Esophagus squamous epithelium (tissue), 5 donors: ENCODE results near the gene INPPL1. TPM values are rescaled to one million over a fixed set of nuclear protein-coding genes. Genes with fewer than 3 reads are reported as not detected.
A peak's percentile ranks its signal among the peaks of the same experiment; 100 is the strongest.

Experiments used
- DNase-seq: peaks from one replicate; lab custom pipeline; 2025; lab: John Stamatoyannopoulos, UW
- H3K27ac ChIP-seq, 4 donors: fragments of 200-600 bp; sonication (generic); one replicate each; pipeline ENCODE4 v1.5.1; 2016 to 2019; ENCODE audit warnings: mild to moderate bottlenecking in 1 of 4
- H3K27me3 ChIP-seq, 4 donors: fragments of 200-600 bp; sonication (generic); 1 replicate in 3 of 4; 2 replicates in 1 of 4; pipeline versions ENCODE4 v1.5.1 to v1.6.0; 2017 to 2021; ENCODE audit warnings: antibody characterized with exemption in 1 of 4
- H3K36me3 ChIP-seq, 3 donors: fragments of 200-600 bp; sonication (generic); one replicate each; pipeline ENCODE4 v1.5.1; 2016 to 2019
- H3K4me1 ChIP-seq, 3 donors: fragments of 200-600 bp; sonication (generic); one replicate each; pipeline ENCODE4 v1.5.1; 2017 to 2019
- H3K4me3 ChIP-seq, 4 donors: fragments of 200-600 bp; sonication (generic); 1 replicate in 3 of 4; 2 replicates in 1 of 4; pipeline ENCODE4 v1.5.1; 2016 to 2019; ENCODE audit warnings: mild to moderate bottlenecking in 2 of 4, moderate library complexity in 1 of 4
- H3K9me3 ChIP-seq, 3 donors: fragments of 200-600 bp; sonication (generic); one replicate each; pipeline ENCODE4 v1.5.1; 2016 to 2019
- POLR2A ChIP-seq, 4 donors: fragments of 450-650 bp; IDR thresholded peaks; one replicate each; pipeline ENCODE4 v1.6.1; 2017; ENCODE audit warnings: antibody characterized with exemption in 4 of 4, mild to moderate bottlenecking in 4 of 4, moderate library complexity in 3 of 4
- WGBS, 2 donors: methylation state at CpG; one replicate each; pipeline ENCODE4 v1.1.5; 2018; 5-methylcytosine and 5-hydroxymethylcytosine counted together
- intact Hi-C: fragments of 100-400 bp; cut with DNase I; formaldehyde crosslinking; loops from one replicate; pipeline ENCODE4 v1.15.0; 2022
- total RNA-seq, 4 donors: library from RNA; depleted of rRNA; stranded (reverse); fragments of >200 nt; gene quantifications; one replicate each; pipeline ENCODE4 v1.1.0, GENCODE V29; 2016
- TF ChIP-seq, protein P1 (sequence below), 6 experiments: fragments of 450-650 bp in 4 of 6; fragments of 200-600 bp in 2 of 6; sonication (generic) in 2 of 6; IDR thresholded peaks; one replicate each; pipeline ENCODE4 v1.5.1; 2016 to 2019; ENCODE audit warnings: antibody characterized with exemption in 6 of 6, mild to moderate bottlenecking in 4 of 6, moderate library complexity in 4 of 6
- donor health status: DM: yes; HTN: yes; CAD: no.

INPPL1 gene
- total RNA-seq, 4 donors from 2014 or later = 22.4 to 61.2 (median 26.3) TPM

- peaks cover 43 to 68% (median 54%) of the 10 kb centered on the region in 3 donors for H3K36me3 ChIP-seq
- no peak for DNase-seq
- H3K27ac ChIP-seq = peak overlapping the region in 1 of 4 donors; percentile 13
- intact Hi-C loops = no loop called here
- H3K9me3 ChIP-seq = no peaks in the 10 kb centered on the region
- no peaks in the 10 kb centered on the region for H3K27me3 ChIP-seq
- H3K4me1 ChIP-seq = peaks cover 13 to 38% (median 17%) of the 10 kb centered on the region in 3 donors
- TF ChIP-seq POLR2A (IDR thresholded peaks at IDR 0.05) = no peak
- TF ChIP-seq, protein P1, sequence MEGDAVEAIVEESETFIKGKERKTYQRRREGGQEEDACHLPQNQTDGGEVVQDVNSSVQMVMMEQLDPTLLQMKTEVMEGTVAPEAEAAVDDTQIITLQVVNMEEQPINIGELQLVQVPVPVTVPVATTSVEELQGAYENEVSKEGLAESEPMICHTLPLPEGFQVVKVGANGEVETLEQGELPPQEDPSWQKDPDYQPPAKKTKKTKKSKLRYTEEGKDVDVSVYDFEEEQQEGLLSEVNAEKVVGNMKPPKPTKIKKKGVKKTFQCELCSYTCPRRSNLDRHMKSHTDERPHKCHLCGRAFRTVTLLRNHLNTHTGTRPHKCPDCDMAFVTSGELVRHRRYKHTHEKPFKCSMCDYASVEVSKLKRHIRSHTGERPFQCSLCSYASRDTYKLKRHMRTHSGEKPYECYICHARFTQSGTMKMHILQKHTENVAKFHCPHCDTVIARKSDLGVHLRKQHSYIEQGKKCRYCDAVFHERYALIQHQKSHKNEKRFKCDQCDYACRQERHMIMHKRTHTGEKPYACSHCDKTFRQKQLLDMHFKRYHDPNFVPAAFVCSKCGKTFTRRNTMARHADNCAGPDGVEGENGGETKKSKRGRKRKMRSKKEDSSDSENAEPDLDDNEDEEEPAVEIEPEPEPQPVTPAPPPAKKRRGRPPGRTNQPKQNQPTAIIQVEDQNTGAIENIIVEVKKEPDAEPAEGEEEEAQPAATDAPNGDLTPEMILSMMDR (IDR thresholded peaks at IDR 0.05) = no peak
- no peak overlapping the region for H3K4me3 ChIP-seq
- WGBS, 2 donors = 84 to 86% methylated on average over 14 of the region's 16 CpGs
Measured at GRCh38 chr11:72228229-72228843, 3.8 kb downstream of the INPPL1 start.

GRCh38 chr11:72228844-72229231 lies 4.3 kb downstream of the INPPL1 start:
- Histone ChIP-seq H3K36me3 (peaks cover 48 to 73% (median 55%) of the 10 kb centered on the region in 3 donors), H3K27ac (peak overlapping the region in 1 of 4 donors; percentile 13), H3K9me3 (no peaks in the 10 kb centered on the region), H3K4me1 (peaks cover 13 to 38% (median 17%) of the 10 kb centered on the region in 3 donors), H3K4me3 (no peak overlapping the region), H3K27me3 (no peaks in the 10 kb centered on the region)
- WGBS, 2 donors = 75% methylated on average over 7 of the region's 7 CpGs; no CpG with 5 or more reads in 1 of the 2 donors
- no peak for DNase-seq
- TF ChIP-seq POLR2A (IDR thresholded peaks at IDR 0.05) = no peak
- TF ChIP-seq, protein P1 (IDR thresholded peaks at IDR 0.05) = no peak
- intact Hi-C loops = no loop called here

DNA sequence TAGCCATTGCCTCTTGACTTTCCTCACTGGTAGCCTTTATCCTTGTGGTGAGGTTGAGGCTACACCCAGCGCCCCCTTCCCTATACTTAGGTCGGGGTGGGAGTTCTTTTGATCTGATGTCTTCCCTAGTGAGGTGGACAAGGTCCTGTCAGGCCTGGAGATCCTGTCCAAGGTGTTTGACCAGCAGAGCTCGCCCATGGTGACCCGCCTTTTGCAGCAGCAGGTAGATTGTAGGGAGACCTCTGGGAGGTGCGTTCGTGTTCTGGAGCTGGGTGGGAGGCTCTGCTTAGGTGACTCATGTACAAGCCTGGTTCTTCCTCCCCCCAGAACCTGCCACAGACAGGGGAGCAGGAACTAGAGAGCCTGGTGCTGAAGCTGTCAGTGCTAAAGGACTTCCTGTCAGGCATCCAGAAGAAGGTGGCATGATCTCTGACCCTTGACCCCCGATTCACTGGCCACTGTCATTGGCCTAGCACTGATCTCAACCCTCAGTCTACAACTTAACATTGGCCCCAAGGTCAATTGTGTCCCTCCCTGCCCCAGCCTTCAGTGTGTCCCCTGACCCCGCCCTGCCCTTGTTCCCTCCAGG lies 4.9 kb downstream of the INPPL1 start:
- Histone ChIP-seq H3K27me3 (no peaks in the 10 kb centered on the region), H3K9me3 (no peaks in the 10 kb centered on the region), H3K27ac (no peak overlapping the region), H3K4me1 (peaks cover 13 to 40% (median 17%) of the 10 kb centered on the region in 3 donors), H3K4me3 (no peak overlapping the region), H3K36me3 (peaks cover 51 to 79% (median 55%) of the 10 kb centered on the region in 3 donors)
- WGBS, 2 donors = 79 to 80% methylated on average over 1 to 5 of the region's 8 CpGs
- no peak for TF ChIP-seq POLR2A (IDR thresholded peaks at IDR 0.05)
- TF ChIP-seq, protein P1 (IDR thresholded peaks at IDR 0.05) = no peak
- no peak for DNase-seq
- intact Hi-C loops = no loop called here

- Histone ChIP-seq H3K27ac (no peak overlapping the region), H3K9me3 (no peaks in the 10 kb centered on the region), H3K27me3 (no peaks in the 10 kb centered on the region), H3K4me3 (no peak overlapping the region), H3K36me3 (peaks cover 51 to 86% (median 55%) of the 10 kb centered on the region in 3 donors), H3K4me1 (peaks cover 13 to 38% (median 16%) of the 10 kb centered on the region in 3 donors)
- no peak for DNase-seq
- intact Hi-C loops = no loop called here
- WGBS, 2 donors = 76 to 83% methylated on average over 2 to 5 of the region's 21 CpGs
- TF ChIP-seq, protein P1 (IDR thresholded peaks at IDR 0.05) = no peak
- no peak for TF ChIP-seq POLR2A (IDR thresholded peaks at IDR 0.05)
Measured at GRCh38 chr11:72229925-72230763, 5.6 kb downstream of the INPPL1 start.
